BJ (cell line): ENCODE data around the gene LRRC14B. TPM values are rescaled to one million over a fixed set of nuclear protein-coding genes. Genes with fewer than 3 reads are reported as not detected.
"Not testable (repeated sequence)": the region's sequence is repeated elsewhere in the genome, so short reads cannot be mapped to it uniquely, and the experiment has no call there.

Source experiments
- CTCF ChIA-PET: fragments of 350-600 bp; formaldehyde crosslinking; extraction: SDS; loops from one replicate; lab custom pipeline; 2021; ENCODE audit warnings: antibody characterized with exemption, inconsistent platforms; lab: Yijun Ruan, JAX
- POLR2A ChIA-PET: fragments of 300-600 bp; sonication (Branson Sonifier 250); formaldehyde crosslinking; extraction: SDS; loops from one replicate; lab custom pipeline; 2021; ENCODE audit warnings: antibody characterized with exemption; lab: Charles Lee
- DNase-seq: peaks from one replicate; pipeline ENCODE4 v3.0.0-alpha.2; 2011; ENCODE audit warnings: low read depth
- H3K27me3 ChIP-seq: 2 replicates; pipeline ENCODE4 v1.6.0; 2011; ENCODE audit warnings: low read length; ENCODE audit not compliant: control insufficient read depth, insufficient read depth
- H3K36me3 ChIP-seq: 2 replicates; pipeline ENCODE4 v1.5.1; 2011; ENCODE audit warnings: low read length; ENCODE audit not compliant: control insufficient read depth, insufficient read depth
- H3K4me3 ChIP-seq: 2 replicates; pipeline ENCODE4 v1.5.1; 2011; ENCODE audit warnings: low read depth, mild to moderate bottlenecking, control low read depth, low read length
- CTCF ChIP-seq: IDR thresholded peaks from 2 replicates; pipeline ENCODE4 v1.5.1; 2011; ENCODE audit warnings: low read depth, mild to moderate bottlenecking, control low read depth, inconsistent platforms, low read length, moderate library complexity; ENCODE audit not compliant: insufficient read depth
- polyA plus RNA-seq: library from polyadenylated mRNA; depleted of rRNA; stranded (reverse); fragments of >200 nt; gene quantifications from 2 replicates; pipeline ENCODE4 v1.2.3, GENCODE V29; 2011

LRRC14B gene
- polyA plus RNA-seq, 1 experiment, result not detected

- ChIA-PET CTCF (no interaction called here), POLR2A (no interaction called here)
- no peak for TF ChIP-seq CTCF
- DNase-seq, result no peak
- Histone ChIP-seq H3K4me3 (no peak overlapping the region), H3K36me3 (peaks cover 1% of the 10 kb centered on the region; the same call in 1 of the 2 replicates), H3K27me3 (no peaks in the 10 kb centered on the region; the same call in 1 of the 2 replicates)
These were observed 5.1 kb downstream of the LRRC14B start for GRCh38 chr5:196350-196749.

DNA sequence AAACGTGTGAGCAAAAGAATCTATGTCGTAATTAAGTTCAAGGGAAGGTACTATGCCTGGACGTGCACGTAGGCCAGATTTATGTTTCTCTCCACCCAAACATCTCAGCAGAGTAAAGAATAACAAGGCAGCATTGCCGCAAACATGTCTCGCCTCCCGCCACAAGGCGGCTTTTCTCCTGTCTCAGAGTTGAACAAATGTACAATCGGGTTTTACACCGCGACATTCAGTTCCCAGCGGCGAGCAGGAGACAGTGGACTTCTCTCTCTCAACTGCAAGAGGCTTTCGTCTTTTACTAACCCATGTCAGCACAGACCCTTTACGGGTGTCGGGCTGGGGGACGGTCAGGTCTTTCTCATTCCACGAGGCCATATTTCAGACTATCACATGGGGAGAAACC, 5.7 kb downstream of the LRRC14B start:
- POLR2A ChIA-PET, H3K27me3 ChIP-seq: not testable (repeated sequence)

GRCh38 chr5:197892-198489, 6.7 kb downstream of the LRRC14B start:
- CTCF ChIA-PET, result interaction anchor here (1.1 to 1.5 kb wide), 2 partner anchors 9 to 12 kb away, joined by 3 to 6 read pairs; no protein-coding TSS in a partner anchor
- POLR2A ChIA-PET, result no interaction called here
- DNase-seq, result no peak
- Histone ChIP-seq H3K27me3 (no peaks in the 10 kb centered on the region; the same call in 1 of the 2 replicates), H3K36me3 (peaks cover 1% of the 10 kb centered on the region; the same call in 1 of the 2 replicates), H3K4me3 (no peak overlapping the region)
- TF ChIP-seq CTCF, result no peak

More for the DNA sequence above, 5.7 kb downstream of the LRRC14B start:
- DNase-seq, H3K4me3 ChIP-seq, H3K36me3 ChIP-seq: not testable (repeated sequence)
- CTCF ChIA-PET, result interaction anchor here (1.5 kb wide), 1 partner anchor 8 kb away, joined by 6 read pairs; no protein-coding TSS in a partner anchor

DNA sequence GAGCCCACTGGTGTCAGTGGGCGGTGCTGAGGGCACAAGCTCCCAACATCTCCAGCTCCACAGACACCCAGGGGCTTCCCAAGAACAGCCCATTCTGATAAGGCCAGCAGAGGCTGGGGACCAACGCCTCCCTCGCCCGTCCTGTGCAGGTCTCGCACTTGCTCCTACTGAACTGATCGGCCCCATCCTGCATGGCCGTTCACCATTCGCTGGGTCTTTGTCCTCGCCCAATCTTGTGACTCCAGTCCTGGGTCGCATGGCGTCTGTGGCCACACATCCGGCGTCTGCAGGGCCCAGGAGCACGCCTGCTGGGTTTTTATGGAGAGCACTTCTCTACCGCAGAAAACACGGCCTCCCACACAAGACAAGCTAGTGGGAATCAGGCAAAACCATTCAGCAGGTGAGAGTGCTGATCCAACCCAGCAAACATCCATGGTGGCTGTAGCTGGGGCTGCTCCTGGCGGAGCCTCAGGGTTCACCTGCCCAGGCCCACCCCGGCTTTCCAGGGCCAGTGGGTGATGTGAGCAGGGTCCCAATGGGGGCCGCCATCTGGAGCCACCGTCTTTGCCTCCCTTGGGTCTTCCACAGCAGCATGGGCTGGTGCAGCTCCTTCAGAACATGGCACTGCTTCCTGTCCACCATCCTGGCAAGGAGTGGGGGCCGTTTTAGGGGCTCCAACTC, 7.4 kb downstream of the LRRC14B start:
- Histone ChIP-seq H3K27me3 (no peaks in the 10 kb centered on the region; the same call in 1 of the 2 replicates), H3K36me3 (peaks cover 4% of the 10 kb centered on the region; the same call in 1 of the 2 replicates), H3K4me3 (no peak overlapping the region)
- CTCF ChIA-PET, result interaction anchor here (1.1 to 2.4 kb wide), 3 partner anchors 10 to 12 kb away, joined by 3 to 7 read pairs (median 6); no protein-coding TSS in a partner anchor
- DNase-seq, result no peak
- TF ChIP-seq CTCF, result no peak
- POLR2A ChIA-PET, result no interaction called here

DNA sequence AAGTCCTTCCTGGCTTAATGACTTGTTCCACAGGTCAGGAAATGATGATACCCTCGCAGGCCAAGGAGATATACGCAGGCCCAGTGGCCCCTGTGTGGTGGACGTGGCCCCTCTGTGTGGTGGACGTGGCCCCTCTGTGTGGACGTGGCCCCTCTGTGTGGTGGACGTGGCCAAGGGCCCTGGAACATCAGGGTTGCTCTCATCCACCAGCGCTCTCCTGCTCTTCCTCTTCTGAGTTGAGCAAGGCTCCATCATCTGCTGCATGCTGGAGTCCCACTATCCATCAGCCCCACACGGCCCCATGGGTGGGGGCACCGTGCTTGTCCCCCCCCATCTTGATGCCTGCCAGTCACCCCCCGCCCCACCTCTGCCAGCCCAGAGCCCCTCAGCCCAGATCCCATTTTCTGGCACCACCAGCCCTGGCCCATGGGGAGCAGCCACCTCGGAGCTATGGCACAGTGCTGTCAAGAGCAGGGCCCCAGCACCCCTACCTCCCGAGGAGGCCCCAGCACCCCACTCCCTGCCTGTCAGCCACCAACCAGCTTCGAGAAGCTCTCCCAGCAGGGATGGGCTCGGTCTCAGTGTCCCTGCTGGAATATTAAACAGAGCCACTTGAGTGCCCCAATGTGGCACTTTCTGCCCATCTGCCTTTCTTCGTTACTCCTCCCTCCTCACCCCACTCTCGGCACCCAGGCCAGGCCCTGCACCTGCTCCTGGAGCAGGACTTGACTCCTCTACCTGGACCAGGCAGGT, 8.1 kb downstream of the LRRC14B start:
- H3K27me3 ChIP-seq, result no peaks in the 10 kb centered on the region; the same call in 1 of the 2 replicates
- POLR2A ChIA-PET, result no interaction called here
- no peak for TF ChIP-seq CTCF
- no peak for DNase-seq
- H3K36me3 ChIP-seq, result peaks cover 8% of the 10 kb centered on the region; the same call in 1 of the 2 replicates
- no peak overlapping the region for H3K4me3 ChIP-seq
- CTCF ChIA-PET, result interaction anchor here (2.4 kb wide), 1 partner anchor 11 kb away, joined by 7 read pairs; no protein-coding TSS in a partner anchor
